H1 (cell line): ENCODE data around the gene CTCF. TPM values are rescaled to one million over a fixed set of nuclear protein-coding genes. Genes with fewer than 3 reads are reported as not detected.

Experiments used
- BACH1 ChIP-seq: IDR thresholded peaks from 2 replicates; pipeline ENCODE4 v1.6.1; 2012; ENCODE audit warnings: low read length, improper control_type of control experiment
- BCL11A ChIP-seq, 2 experiments: IDR thresholded peaks; one replicate each; pipeline ENCODE4 v1.6.1; 2011; ENCODE audit warnings: low read depth in 2 of 2, low read length in 2 of 2, mild to moderate bottlenecking in 2 of 2
- CBX8 ChIP-seq: fragments of 300-800, 300-1000 bp; sonication (generic); IDR thresholded peaks from 2 replicates; pipeline ENCODE4 v1.7.1; 2016; ENCODE audit warnings: low read depth, low read length, borderline replicate concordance
- CHD2 ChIP-seq: IDR thresholded peaks from 2 replicates; pipeline ENCODE4 v1.6.1; 2012; ENCODE audit warnings: low read length, improper control_type of control experiment
- EGR1 ChIP-seq: IDR thresholded peaks from 2 replicates; pipeline ENCODE4 v1.6.1; 2011; ENCODE audit warnings: low read depth, low read length, borderline replicate concordance
- RFX5 ChIP-seq: IDR thresholded peaks from 2 replicates; pipeline ENCODE4 v1.6.1; 2011; ENCODE audit warnings: low read depth, low read length, improper control_type of control experiment, borderline replicate concordance
- RNF2 ChIP-seq: fragments of 200-900, 300-1000 bp; sonication (generic); IDR thresholded peaks from 2 replicates; pipeline ENCODE4 v1.7.1; 2016; ENCODE audit warnings: borderline replicate concordance, low read depth, mild to moderate bottlenecking, antibody characterized with exemption, low read length; ENCODE audit not compliant: poor library complexity, severe bottlenecking; ENCODE audit errors: missing control alignments
- TAF1 ChIP-seq: IDR thresholded peaks from 2 replicates; pipeline ENCODE4 v1.6.1; 2011; ENCODE audit warnings: mild to moderate bottlenecking, low read depth, low read length
- TCF12 ChIP-seq: IDR thresholded peaks from 2 replicates; pipeline ENCODE4 v1.6.1; 2011; ENCODE audit warnings: low read depth, mild to moderate bottlenecking, low read length
- polyA plus RNA-seq, 7 experiments: library from polyadenylated mRNA; depleted of rRNA in 3 of 7; stranded (reverse) in 5 of 7; unstranded in 2 of 7; fragments of >200 nt in 5 of 7; fragments of 200-250 nt in 2 of 7; gene quantifications; 1 replicate in 5 of 7; 2 replicates in 1 of 7; 4 replicates in 1 of 7; pipeline versions ENCODE4 v1.2.1 to v1.2.3, GENCODE V29; 2011 to 2013; ENCODE audit warnings: missing spikeins in 2 of 7, mixed read lengths in 2 of 7
- total RNA-seq: library from RNA; stranded (reverse); fragmentation: NEBNext Ultra II Directional; extraction: Animal tissue kit (Norgen Biotek cat#: 25700); gene quantifications from 2 replicates; pipeline ENCODE4 v1.2.1, GENCODE V29; 2021
- TF ChIP-seq, protein P1 (sequence below): fragments of 300-600 bp; sonication (generic); IDR thresholded peaks from 2 replicates; pipeline ENCODE4 v1.7.1; 2012; ENCODE audit warnings: low read length, moderate library complexity, mild to moderate bottlenecking, inconsistent platforms; ENCODE audit not compliant: insufficient replicate concordance

CTCF gene
- total and polyA plus RNA-seq, 2 of the 8 experiments (the other 6 are each of a cell fraction or from before 2014, with no cell fraction given): 32.4 to 66.0 TPM

GRCh38 chr16:67647681-67648080, 85.4 kb downstream of the CTCF start (continued):
- TF ChIP-seq, protein P1, sequence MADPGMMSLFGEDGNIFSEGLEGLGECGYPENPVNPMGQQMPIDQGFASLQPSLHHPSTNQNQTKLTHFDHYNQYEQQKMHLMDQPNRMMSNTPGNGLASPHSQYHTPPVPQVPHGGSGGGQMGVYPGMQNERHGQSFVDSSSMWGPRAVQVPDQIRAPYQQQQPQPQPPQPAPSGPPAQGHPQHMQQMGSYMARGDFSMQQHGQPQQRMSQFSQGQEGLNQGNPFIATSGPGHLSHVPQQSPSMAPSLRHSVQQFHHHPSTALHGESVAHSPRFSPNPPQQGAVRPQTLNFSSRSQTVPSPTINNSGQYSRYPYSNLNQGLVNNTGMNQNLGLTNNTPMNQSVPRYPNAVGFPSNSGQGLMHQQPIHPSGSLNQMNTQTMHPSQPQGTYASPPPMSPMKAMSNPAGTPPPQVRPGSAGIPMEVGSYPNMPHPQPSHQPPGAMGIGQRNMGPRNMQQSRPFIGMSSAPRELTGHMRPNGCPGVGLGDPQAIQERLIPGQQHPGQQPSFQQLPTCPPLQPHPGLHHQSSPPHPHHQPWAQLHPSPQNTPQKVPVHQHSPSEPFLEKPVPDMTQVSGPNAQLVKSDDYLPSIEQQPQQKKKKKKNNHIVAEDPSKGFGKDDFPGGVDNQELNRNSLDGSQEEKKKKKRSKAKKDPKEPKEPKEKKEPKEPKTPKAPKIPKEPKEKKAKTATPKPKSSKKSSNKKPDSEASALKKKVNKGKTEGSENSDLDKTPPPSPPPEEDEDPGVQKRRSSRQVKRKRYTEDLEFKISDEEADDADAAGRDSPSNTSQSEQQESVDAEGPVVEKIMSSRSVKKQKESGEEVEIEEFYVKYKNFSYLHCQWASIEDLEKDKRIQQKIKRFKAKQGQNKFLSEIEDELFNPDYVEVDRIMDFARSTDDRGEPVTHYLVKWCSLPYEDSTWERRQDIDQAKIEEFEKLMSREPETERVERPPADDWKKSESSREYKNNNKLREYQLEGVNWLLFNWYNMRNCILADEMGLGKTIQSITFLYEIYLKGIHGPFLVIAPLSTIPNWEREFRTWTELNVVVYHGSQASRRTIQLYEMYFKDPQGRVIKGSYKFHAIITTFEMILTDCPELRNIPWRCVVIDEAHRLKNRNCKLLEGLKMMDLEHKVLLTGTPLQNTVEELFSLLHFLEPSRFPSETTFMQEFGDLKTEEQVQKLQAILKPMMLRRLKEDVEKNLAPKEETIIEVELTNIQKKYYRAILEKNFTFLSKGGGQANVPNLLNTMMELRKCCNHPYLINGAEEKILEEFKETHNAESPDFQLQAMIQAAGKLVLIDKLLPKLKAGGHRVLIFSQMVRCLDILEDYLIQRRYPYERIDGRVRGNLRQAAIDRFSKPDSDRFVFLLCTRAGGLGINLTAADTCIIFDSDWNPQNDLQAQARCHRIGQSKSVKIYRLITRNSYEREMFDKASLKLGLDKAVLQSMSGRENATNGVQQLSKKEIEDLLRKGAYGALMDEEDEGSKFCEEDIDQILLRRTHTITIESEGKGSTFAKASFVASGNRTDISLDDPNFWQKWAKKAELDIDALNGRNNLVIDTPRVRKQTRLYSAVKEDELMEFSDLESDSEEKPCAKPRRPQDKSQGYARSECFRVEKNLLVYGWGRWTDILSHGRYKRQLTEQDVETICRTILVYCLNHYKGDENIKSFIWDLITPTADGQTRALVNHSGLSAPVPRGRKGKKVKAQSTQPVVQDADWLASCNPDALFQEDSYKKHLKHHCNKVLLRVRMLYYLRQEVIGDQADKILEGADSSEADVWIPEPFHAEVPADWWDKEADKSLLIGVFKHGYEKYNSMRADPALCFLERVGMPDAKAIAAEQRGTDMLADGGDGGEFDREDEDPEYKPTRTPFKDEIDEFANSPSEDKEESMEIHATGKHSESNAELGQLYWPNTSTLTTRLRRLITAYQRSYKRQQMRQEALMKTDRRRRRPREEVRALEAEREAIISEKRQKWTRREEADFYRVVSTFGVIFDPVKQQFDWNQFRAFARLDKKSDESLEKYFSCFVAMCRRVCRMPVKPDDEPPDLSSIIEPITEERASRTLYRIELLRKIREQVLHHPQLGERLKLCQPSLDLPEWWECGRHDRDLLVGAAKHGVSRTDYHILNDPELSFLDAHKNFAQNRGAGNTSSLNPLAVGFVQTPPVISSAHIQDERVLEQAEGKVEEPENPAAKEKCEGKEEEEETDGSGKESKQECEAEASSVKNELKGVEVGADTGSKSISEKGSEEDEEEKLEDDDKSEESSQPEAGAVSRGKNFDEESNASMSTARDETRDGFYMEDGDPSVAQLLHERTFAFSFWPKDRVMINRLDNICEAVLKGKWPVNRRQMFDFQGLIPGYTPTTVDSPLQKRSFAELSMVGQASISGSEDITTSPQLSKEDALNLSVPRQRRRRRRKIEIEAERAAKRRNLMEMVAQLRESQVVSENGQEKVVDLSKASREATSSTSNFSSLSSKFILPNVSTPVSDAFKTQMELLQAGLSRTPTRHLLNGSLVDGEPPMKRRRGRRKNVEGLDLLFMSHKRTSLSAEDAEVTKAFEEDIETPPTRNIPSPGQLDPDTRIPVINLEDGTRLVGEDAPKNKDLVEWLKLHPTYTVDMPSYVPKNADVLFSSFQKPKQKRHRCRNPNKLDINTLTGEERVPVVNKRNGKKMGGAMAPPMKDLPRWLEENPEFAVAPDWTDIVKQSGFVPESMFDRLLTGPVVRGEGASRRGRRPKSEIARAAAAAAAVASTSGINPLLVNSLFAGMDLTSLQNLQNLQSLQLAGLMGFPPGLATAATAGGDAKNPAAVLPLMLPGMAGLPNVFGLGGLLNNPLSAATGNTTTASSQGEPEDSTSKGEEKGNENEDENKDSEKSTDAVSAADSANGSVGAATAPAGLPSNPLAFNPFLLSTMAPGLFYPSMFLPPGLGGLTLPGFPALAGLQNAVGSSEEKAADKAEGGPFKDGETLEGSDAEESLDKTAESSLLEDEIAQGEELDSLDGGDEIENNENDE: no peak
- TF ChIP-seq TCF12: no peak
- TF ChIP-seq TAF1: no peak
- TF ChIP-seq BACH1: no peak
- no peak for TF ChIP-seq BCL11A (IDR thresholded peaks at IDR 0.05; ENCODE audit: low read depth in 2 of 2, low read length in 2 of 2)
- TF ChIP-seq CHD2: no peak
- no peak for TF ChIP-seq CBX8
- TF ChIP-seq RFX5: no peak
- TF ChIP-seq EGR1: no peak
- TF ChIP-seq RNF2: no peak
